ENCODE measurements around the gene GOLPH3L. TPM values are rescaled to one million over a fixed set of nuclear protein-coding genes. Genes with fewer than 3 reads are reported as not detected.
A peak's percentile ranks its signal among the peaks of the same experiment; 100 is the strongest.

The GOLPH3L gene
- total and polyA plus RNA-seq, 2 of the 13 experiments (the other 11 are each of a cell fraction or from before 2014, with no cell fraction given): 8.2 to 12.8 TPM

- TF ChIP-seq, protein P1, sequence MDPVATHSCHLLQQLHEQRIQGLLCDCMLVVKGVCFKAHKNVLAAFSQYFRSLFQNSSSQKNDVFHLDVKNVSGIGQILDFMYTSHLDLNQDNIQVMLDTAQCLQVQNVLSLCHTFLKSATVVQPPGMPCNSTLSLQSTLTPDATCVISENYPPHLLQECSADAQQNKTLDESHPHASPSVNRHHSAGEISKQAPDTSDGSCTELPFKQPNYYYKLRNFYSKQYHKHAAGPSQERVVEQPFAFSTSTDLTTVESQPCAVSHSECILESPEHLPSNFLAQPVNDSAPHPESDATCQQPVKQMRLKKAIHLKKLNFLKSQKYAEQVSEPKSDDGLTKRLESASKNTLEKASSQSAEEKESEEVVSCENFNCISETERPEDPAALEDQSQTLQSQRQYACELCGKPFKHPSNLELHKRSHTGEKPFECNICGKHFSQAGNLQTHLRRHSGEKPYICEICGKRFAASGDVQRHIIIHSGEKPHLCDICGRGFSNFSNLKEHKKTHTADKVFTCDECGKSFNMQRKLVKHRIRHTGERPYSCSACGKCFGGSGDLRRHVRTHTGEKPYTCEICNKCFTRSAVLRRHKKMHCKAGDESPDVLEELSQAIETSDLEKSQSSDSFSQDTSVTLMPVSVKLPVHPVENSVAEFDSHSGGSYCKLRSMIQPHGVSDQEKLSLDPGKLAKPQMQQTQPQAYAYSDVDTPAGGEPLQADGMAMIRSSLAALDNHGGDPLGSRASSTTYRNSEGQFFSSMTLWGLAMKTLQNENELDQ (CRISPR knock-in tag; IDR thresholded peaks at IDR 0.05; ENCODE audit: borderline replicate concordance): no peak
- TF ChIP-seq CTCF (CRISPR knock-in tag; IDR thresholded peaks at IDR 0.05) (no peak), KLF6 (CRISPR knock-in tag; IDR thresholded peaks at IDR 0.05) (peak; percentile 36; the same call in 1 of the 2 replicates), SIN3B (IDR thresholded peaks at IDR 0.05; ENCODE audit: low read length) (no peak), RELA (CRISPR knock-in tag; IDR thresholded peaks at IDR 0.05) (no peak), ZNF773 (CRISPR knock-in tag; IDR thresholded peaks at IDR 0.05; ENCODE audit: borderline replicate concordance) (no peak), SP1 (IDR thresholded peaks at IDR 0.05) (no peak), SP1 (CRISPR knock-in tag; IDR thresholded peaks at IDR 0.05) (peak; percentile 81), ZMYM3 (CRISPR knock-in tag; IDR thresholded peaks at IDR 0.05) (no peak), PRDM10 (CRISPR knock-in tag; IDR thresholded peaks at IDR 0.05; ENCODE audit: low read depth) (no peak), SIX4 (CRISPR knock-in tag; IDR thresholded peaks at IDR 0.05) (no peak), ZBTB3 (CRISPR knock-in tag; IDR thresholded peaks at IDR 0.05; ENCODE audit: borderline replicate concordance, low read depth) (peak; percentile 72; the same call in 1 of the 2 replicates), ZSCAN30 (CRISPR knock-in tag; IDR thresholded peaks at IDR 0.05) (no peak), ZNF446 (CRISPR knock-in tag; IDR thresholded peaks at IDR 0.05) (no peak), HNRNPH1 (optimal IDR thresholded peaks at IDR 0.05; ENCODE audit: low read depth, low read length) (no peak), GTF2F1 (IDR thresholded peaks at IDR 0.05; ENCODE audit: low read length) (no peak), HMGA1 (CRISPR knock-in tag; conservative IDR thresholded peaks at IDR 0.05) (no peak), ZNF383 (CRISPR knock-in tag; IDR thresholded peaks at IDR 0.05; ENCODE audit: borderline replicate concordance) (0 out of 2 replicates have a peak, but pooled peaks have one; percentile 67), SRSF1 (optimal IDR thresholded peaks at IDR 0.05; ENCODE audit: low read depth, low read length) (no peak)
- TF ChIP-seq, protein P2, sequence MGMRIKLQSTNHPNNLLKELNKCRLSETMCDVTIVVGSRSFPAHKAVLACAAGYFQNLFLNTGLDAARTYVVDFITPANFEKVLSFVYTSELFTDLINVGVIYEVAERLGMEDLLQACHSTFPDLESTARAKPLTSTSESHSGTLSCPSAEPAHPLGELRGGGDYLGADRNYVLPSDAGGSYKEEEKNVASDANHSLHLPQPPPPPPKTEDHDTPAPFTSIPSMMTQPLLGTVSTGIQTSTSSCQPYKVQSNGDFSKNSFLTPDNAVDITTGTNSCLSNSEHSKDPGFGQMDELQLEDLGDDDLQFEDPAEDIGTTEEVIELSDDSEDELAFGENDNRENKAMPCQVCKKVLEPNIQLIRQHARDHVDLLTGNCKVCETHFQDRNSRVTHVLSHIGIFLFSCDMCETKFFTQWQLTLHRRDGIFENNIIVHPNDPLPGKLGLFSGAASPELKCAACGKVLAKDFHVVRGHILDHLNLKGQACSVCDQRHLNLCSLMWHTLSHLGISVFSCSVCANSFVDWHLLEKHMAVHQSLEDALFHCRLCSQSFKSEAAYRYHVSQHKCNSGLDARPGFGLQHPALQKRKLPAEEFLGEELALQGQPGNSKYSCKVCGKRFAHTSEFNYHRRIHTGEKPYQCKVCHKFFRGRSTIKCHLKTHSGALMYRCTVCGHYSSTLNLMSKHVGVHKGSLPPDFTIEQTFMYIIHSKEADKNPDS (CRISPR knock-in tag; IDR thresholded peaks at IDR 0.05): no peak
Observed at GRCh38 chr1:150629115-150629928, 67.6 kb downstream of the GOLPH3L start, which contains the start of gene ENSA (continued).
